Stimulated activated CD4-positive, alpha-beta T cell treated with anti-CD3 and anti-CD28 coated beads, Interleukin-2, amount 100 ng/mL, for 4 hours (primary cell): ENCODE data around the gene SPAG9.

Experiments
- DNase-seq: peaks from one replicate; pipeline ENCODE4 v3.0.0-alpha.2; 2020; ENCODE audit warnings: low read depth

SPAG9 gene

GRCh38 chr17:51044976-51045375 is 75.7 kb downstream of the SPAG9 start:
- DNase-seq, result no peak

GRCh38 chr17:51036084-51036483 is 84.6 kb downstream of the SPAG9 start:
- DNase-seq, result no peak

DNA sequence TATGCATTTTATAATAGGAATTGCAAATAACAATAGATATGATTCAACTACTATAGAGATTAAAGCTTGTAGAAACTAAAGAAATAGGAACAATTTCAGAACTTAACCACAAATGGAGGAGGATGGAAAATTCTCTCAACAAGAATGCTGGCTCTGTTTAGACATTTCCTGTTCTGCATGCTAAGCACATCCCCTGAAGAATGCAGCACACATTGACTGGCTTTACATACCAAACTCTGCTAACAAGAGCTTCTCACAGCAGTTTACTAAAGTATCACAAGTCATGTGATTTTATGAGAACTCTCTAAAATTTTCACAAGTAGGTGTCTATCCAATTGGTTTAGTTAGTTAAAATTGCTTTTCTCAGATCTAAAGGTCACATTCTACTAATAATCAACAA is 85.2 kb downstream of the SPAG9 start:
- no peak for DNase-seq

- DNase-seq, result no peak
These were observed 85.9 kb downstream of the SPAG9 start for GRCh38 chr17:51034800-51035199.

DNA sequence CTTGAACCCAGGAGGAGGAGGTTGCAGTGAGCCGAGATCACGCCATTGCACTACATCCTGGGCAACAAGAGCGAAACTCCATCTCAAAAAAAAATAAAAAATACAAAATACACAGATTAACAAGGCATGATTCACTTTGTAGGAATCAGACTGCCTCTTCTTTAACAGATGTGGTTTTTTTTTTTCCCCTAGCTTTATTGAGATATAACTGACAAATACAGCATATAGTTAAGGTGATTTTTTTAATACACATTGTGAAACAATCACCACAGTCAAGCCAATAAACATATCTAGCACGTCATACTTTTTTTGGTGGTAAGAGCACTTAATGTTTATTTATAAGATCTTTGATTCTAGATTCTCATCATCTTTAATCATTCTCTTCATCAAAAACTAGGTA is 87.8 kb downstream of the SPAG9 start:
- DNase-seq, result no peak

DNA sequence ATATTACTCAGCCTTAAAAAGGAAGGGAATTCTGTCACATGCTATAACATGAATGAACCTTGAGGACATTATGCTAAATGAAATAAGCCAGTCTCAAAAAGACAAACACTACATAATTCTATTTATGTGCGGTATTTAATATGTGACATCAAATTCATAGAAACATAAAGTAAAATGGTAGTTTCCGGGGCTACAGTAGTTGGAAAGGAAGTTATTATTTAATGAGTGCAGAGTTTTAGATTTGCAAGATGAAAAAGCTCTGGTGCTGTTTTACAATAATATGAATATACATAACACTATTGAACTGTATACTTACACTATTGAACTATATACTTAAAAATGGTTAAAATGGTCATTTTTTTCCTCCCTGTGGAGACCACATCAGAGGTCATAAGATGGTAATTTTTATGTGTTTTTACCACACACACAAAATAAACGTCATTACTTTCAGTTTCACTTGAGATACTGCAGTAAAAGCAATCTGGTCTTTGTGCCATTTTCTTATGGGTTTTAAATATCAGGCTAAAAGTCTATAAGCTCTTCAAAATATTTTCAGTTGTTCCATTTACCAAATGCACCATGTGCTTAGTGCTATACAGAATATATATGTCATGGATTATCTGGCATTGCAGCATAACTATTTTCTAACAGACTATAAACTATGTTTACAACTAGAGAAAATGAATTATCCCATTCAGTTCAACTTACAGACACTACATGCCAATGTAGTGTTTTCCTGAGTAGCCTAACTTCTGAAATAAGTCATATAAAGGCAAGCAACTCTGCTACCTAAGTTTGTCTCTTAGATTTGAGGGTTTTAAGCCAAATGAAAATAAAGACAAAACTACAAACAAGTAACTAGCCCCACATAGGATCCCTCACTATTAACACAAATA is 90.9 kb downstream of the SPAG9 start:
- no peak for DNase-seq

DNA sequence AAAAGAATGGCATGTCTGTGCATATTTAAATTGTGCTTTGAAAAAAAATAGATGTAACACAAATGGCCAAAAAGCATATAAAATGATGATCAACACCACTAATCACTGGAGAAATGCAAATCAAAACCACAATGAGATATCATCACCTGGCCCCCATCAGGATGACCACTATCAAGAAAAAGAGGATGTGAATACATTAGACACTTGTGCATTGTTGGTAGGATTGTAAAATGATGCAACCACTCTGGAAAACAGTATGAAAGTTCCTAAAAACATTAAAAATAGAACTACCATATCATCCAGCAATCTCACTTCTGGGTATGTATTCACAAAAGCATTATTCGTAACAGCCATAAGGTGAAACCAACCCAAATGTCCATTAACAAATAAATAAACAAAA is 91.5 kb downstream of the SPAG9 start:
- no peak for DNase-seq

DNA sequence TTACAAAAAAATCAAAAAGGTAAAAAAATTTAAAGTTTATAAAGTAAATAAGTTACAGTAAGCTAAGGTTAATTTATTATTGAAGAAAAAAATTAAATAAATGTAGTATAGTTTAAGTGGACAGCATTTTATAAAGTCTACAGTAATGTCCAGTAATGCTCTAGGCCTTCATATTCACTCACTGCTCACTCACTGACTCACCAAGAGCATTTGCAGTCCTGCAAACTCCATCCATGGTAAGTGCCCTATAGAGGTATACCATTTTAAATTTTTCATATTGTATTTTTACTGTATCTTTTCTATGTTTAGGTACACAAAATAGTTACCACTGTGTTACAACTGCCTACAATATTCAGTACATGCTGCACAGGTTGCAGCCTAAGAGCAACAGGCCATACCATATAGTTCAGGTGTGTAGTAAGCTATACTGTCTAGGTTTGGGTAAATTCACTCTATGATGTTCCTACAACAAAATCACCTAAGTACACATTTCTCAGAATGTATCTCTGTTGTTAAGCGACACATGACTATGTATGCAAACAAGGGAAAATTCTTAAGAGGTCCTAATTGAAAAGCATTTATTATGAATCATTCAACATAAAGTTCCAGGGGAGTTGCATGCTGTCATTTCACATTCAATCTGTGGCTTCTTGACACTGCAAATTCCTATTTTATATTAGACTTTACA is 92.3 kb downstream of the SPAG9 start:
- no peak for DNase-seq

DNA sequence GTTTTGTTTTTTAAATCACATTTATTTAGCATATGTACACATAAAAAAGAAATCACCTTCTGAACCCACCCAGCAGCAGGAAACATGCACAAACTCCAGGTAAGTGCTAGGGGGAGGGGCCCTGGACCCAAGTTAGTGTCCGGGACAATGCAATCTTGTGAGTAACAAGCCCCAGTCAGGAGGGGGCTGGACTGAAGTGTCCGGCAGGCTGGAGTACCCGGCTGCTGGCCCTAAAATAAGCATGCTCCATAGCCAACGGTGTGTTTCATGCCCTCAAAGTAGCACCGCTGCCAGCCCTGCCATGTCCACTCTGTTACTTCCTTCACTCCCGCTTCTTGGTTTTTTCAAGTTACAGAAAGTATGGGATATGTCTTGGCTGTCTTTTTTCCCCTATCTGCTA is 102.1 kb downstream of the SPAG9 start:
- no peak for DNase-seq

GRCh38 chr17:51017270-51017669 is 103.4 kb downstream of the SPAG9 start:
- DNase-seq, result no peak

DNA sequence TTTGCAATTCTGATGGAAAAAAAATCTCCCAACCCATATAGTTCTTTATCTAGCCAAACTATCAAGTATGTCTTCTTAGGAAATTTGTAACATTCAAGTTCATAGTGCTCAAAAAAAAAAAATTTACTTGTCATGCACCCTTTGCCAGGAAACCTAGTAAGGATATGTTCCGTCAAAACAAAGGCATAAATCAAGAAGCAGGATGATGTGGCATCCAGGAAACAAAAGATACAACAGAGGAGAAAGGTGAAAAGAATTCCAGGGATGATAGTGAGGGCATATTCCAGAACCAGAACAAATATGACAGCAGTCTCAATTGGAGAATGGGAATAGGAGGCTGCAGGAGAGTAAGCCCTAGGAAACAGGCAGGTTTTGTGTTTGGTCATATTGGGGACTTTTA is 104.6 kb downstream of the SPAG9 start:
- DNase-seq, result no peak

- no peak for DNase-seq
These were observed 105.5 kb downstream of the SPAG9 start for GRCh38 chr17:51015145-51015558.

GRCh38 chr17:51014129-51014528 is 106.5 kb downstream of the SPAG9 start:
- DNase-seq, result no peak

- no peak for DNase-seq
These were observed 107.3 kb downstream of the SPAG9 start for GRCh38 chr17:51013322-51013721.

GRCh38 chr17:51012538-51012937 is 108.1 kb downstream of the SPAG9 start:
- no peak for DNase-seq

DNA sequence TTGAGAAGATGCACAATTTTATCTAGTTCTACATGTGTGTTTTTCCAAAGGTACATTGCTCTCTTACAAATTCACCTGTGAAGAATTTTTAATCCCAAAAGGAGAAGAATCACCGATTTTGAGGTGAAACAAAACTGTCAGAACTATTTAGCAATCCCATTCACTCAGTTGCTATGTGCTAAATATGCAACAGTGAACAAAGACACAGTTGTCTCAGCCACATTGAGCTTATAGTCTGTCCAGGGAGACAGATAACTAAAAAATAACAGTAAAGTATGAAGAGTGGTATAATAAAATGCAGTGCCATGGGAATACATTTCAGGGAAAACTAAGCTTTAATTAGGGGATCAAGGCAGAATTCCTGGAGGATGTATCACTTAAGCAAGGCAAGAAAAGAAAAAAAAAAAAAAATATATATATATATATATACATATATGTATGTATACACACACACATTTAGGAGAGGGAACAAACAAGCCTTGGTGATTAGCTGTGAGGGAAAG is 110.4 kb downstream of the SPAG9 start:
- DNase-seq, result no peak

DNA sequence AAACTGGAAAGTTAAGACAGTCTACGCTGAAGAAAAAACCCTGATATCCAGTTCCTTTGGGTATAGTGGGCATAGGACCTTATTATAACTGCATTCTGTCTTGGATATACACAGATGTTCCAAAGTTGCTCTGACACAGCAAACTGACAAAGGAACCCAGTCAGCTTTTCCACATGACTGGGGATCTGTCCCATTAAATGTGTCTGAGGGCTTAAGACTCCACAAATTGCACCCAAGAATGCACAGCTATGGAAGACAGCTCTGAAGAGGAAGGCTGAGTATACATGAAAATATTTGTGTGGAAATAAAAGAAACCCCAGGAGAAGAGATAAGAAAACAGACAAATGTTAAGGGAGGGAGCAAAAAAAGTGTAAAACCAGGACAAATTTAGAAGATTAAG is 114.1 kb downstream of the SPAG9 start:
- no peak for DNase-seq

DNA sequence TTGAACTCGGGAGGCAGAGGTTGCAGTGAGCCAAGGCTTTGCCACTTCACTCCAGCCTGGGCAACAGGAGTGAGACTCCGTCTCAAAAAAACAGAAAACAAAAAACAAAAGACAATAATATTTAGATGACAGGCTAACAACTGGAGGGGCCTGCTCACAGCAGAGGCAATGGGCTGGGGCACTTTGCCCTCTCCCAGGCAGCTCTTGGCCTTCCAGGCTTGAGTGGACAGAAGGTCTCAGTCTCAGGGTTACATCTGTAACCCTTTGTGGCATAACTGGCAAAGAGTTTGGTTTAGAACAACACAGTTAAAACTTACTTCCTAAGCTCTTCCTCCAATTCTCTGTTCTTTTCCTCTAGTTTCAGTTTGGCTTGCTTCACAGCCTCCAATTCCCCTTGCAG is 114.9 kb downstream of the SPAG9 start:
- DNase-seq, result no peak

DNA sequence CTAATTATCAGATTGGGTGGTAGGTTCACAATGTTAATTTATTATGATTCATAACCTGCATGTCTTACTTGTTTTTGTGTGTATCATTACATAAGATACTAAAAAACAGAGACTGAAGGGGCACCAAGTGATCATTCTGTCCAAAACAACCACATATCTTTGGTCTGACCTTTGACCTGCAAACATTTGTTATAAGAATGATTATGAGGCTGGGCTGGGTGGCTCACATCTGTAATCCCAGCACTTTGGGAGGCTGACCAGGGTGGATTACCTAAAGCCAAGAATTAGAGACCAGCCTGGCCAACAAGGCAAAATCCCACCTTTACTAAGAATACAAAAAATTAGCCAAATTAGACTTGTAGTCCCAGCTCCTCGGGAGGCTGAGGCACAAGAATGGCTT is 116.4 kb downstream of the SPAG9 start:
- no peak for DNase-seq

GRCh38 chr17:51000835-51001638 is 119.6 kb downstream of the SPAG9 start:
- peak; percentile 3 for DNase-seq

DNA sequence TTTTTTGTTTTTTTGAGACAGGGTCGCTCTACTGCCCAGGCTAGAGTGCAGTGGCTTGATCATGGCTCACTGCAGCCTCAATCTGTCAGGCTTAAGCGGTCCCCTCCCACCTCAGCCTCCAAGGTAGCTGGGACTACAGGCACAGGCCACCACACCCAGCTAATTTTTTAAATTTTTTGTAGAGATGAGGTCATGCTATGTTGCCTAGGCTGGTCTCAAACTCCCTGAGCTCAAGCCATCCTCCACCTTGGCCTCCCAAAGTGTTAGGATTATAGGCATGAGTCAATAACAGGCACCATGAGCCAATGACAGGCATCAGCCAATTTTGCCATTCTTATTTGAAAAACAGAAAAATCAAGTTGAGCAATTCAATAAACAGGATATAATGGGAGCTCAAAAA is 125.0 kb downstream of the SPAG9 start:
- no peak for DNase-seq

DNA sequence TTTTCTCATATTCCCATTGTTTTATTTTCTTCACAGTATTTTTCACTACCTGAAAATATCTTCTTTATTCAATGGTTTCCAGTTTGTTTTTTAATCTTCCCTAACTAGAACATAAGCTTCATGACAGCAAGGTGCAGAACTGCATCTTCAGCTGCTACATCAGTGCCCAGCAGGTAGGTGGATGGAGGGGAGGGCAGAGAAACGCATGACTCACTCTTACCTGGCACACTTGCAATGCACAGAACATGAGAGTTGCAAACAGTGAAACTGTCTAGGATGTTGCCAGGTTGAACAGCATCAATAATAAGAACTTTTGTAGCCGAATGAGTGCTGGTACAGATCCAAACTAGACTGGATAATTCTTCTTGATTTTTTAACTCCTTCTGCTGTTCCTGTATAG is 127.1 kb downstream of the SPAG9 start:
- peak; percentile 4 for DNase-seq

GRCh38 chr17:50989149-50989548 is 131.5 kb downstream of the SPAG9 start:
- DNase-seq, result no peak
